HepG2 (cell line): ENCODE data around the gene LRRN4CL. TPM values are rescaled to one million over a fixed set of nuclear protein-coding genes. Genes with fewer than 3 reads are reported as not detected.
A peak's percentile ranks its signal among the peaks of the same experiment; 100 is the strongest.

Experiments
- CBX2 ChIP-seq, 2 experiments: fragments of 200-600 bp in 1 of 2; sonication (generic); formaldehyde crosslinking in 1 of 2; IDR thresholded peaks; 2 replicates each; pipeline versions ENCODE4 v1.7.0 to v1.8.1; 2018 to 2022; ENCODE audit warnings: low read depth in 2 of 2, low read length in 1 of 2, mild to moderate bottlenecking in 1 of 2, missing genetic modification reagents in 1 of 2
- CCAR2 ChIP-seq: fragments of 200-400 bp; formaldehyde crosslinking; optimal IDR thresholded peaks from 2 replicates; pipeline ENCODE3; 2018; ENCODE audit warnings: low read depth, mild to moderate bottlenecking, low read length, moderate library complexity
- ELF3 ChIP-seq: IDR thresholded peaks from 2 replicates; pipeline ENCODE4 v1.6.1; 2016; ENCODE audit warnings: missing genetic modification reagents, missing compliant biosample characterization
- ELF4 ChIP-seq: sonication (generic); formaldehyde crosslinking; IDR thresholded peaks from 2 replicates; pipeline ENCODE4 v1.5.0; 2020; ENCODE audit warnings: missing genetic modification reagents, mild to moderate bottlenecking, moderate library complexity, borderline replicate concordance
- GATAD1 ChIP-seq: IDR thresholded peaks from 2 replicates; pipeline ENCODE4 v1.6.1; 2016; ENCODE audit warnings: missing genetic modification reagents, missing compliant biosample characterization
- JDP2 ChIP-seq: sonication (generic); formaldehyde crosslinking; IDR thresholded peaks from 2 replicates; pipeline ENCODE4 v1.8.1; 2022; ENCODE audit warnings: missing genetic modification reagents, borderline replicate concordance
- JUND ChIP-seq: sonication (generic); formaldehyde crosslinking; IDR thresholded peaks from 2 replicates; pipeline ENCODE4 v1.8.0; 2022; ENCODE audit warnings: mild to moderate bottlenecking, missing genetic modification reagents
- MAFF ChIP-seq: IDR thresholded peaks from 2 replicates; pipeline ENCODE4 v1.6.1; 2011; ENCODE audit warnings: low read depth, low read length, improper control_type of control experiment
- MED1 ChIP-seq: sonication (generic); formaldehyde crosslinking; IDR thresholded peaks from 2 replicates; pipeline ENCODE4 v1.4.0; 2020; ENCODE audit warnings: missing genetic modification reagents
- NFKBIZ ChIP-seq: IDR thresholded peaks from 2 replicates; pipeline ENCODE4 v1.6.1; 2018; ENCODE audit warnings: missing genetic modification reagents, missing compliant biosample characterization
- POLR2AphosphoS5 ChIP-seq: IDR thresholded peaks from 2 replicates; pipeline ENCODE4 v1.6.1; 2012; ENCODE audit warnings: low read depth, low read length
- PRMT3 ChIP-seq: sonication (generic); formaldehyde crosslinking; IDR thresholded peaks from 2 replicates; pipeline ENCODE4 v1.8.1; 2022; ENCODE audit warnings: low read depth, mild to moderate bottlenecking, moderate library complexity, missing genetic modification reagents, borderline replicate concordance
- SATB2 ChIP-seq: sonication (generic); formaldehyde crosslinking; IDR thresholded peaks from 2 replicates; pipeline ENCODE4 v1.5.0; 2020; ENCODE audit warnings: missing genetic modification reagents
- SP2 ChIP-seq: sonication (generic); formaldehyde crosslinking; IDR thresholded peaks from 2 replicates; pipeline ENCODE4 v1.5.1; 2020; ENCODE audit warnings: mild to moderate bottlenecking, missing genetic modification reagents
- SP5 ChIP-seq: IDR thresholded peaks from 2 replicates; pipeline ENCODE4 v1.6.1; 2016; ENCODE audit warnings: low read depth, borderline replicate concordance
- TEAD2 ChIP-seq: sonication (generic); formaldehyde crosslinking; IDR thresholded peaks from 2 replicates; pipeline ENCODE4 v1.9.0; 2021; ENCODE audit warnings: missing genetic modification reagents
- ZFP90 ChIP-seq: sonication (generic); formaldehyde crosslinking; IDR thresholded peaks from 2 replicates; pipeline ENCODE4 v1.8.0; 2022; ENCODE audit warnings: missing genetic modification reagents, mild to moderate bottlenecking, inconsistent platforms, borderline replicate concordance
- ZNF468 ChIP-seq: sonication (generic); formaldehyde crosslinking; IDR thresholded peaks from 2 replicates; pipeline ENCODE4 v1.8.0; 2022; ENCODE audit warnings: mild to moderate bottlenecking, moderate library complexity, missing genetic modification reagents
- ZNF549 ChIP-seq: sonication (generic); formaldehyde crosslinking; IDR thresholded peaks from 2 replicates; pipeline ENCODE4 v1.5.0; 2020; ENCODE audit warnings: missing genetic modification reagents
- ZNF564 ChIP-seq: sonication (generic); formaldehyde crosslinking; IDR thresholded peaks from 2 replicates; pipeline ENCODE4 v1.8.1; 2023; ENCODE audit warnings: mild to moderate bottlenecking, missing genetic modification reagents
- ZNF589 ChIP-seq: sonication (generic); formaldehyde crosslinking; conservative IDR thresholded peaks from 2 replicates; pipeline ENCODE4 v1.8.0; 2022; ENCODE audit warnings: mild to moderate bottlenecking, moderate library complexity, missing genetic modification reagents
- ZNF766 ChIP-seq: sonication (generic); formaldehyde crosslinking; IDR thresholded peaks from 2 replicates; pipeline ENCODE4 v1.5.0; 2020; ENCODE audit warnings: missing genetic modification reagents, borderline replicate concordance
- polyA plus RNA-seq, 8 experiments: library from polyadenylated mRNA; depleted of rRNA in 3 of 8; stranded (reverse) in 7 of 8; unstranded in 1 of 8; fragments of >200 nt; fragmentation: Illumina TruSeq in 4 of 8; extraction: Trizol in 4 of 8; gene quantifications; 2 replicates each; pipeline versions ENCODE4 v1.2.1 to v1.2.3, GENCODE V29; 2011 to 2016; ENCODE audit warnings: low read depth in 4 of 8, missing spikeins in 1 of 8, mixed read lengths in 1 of 8; ENCODE audit not compliant: insufficient read depth in 1 of 8
- total RNA-seq, 5 experiments: library from RNA; depleted of rRNA; stranded (reverse); fragments of >200 nt; fragmentation: Illumina TruSeq; extraction: Trizol; gene quantifications; 2 replicates each; pipeline ENCODE4 v1.2.3, GENCODE V29; 2016; ENCODE audit warnings: low read depth in 1 of 5
- TF ChIP-seq, protein P1 (sequence below): fragments of 450-650 bp; IDR thresholded peaks from 2 replicates; pipeline ENCODE4 v1.6.1; 2016
- TF ChIP-seq, protein P2 (sequence below): sonication (generic); formaldehyde crosslinking; IDR thresholded peaks from 2 replicates; pipeline ENCODE4 v1.8.1; 2023; ENCODE audit warnings: missing genetic modification reagents, inconsistent platforms, borderline replicate concordance

LRRN4CL gene
- total and polyA plus RNA-seq, 2 of the 13 experiments (the other 11 are each of a cell fraction or from before 2014, with no cell fraction given): 0.11 TPM; not detected in 1

DNA sequence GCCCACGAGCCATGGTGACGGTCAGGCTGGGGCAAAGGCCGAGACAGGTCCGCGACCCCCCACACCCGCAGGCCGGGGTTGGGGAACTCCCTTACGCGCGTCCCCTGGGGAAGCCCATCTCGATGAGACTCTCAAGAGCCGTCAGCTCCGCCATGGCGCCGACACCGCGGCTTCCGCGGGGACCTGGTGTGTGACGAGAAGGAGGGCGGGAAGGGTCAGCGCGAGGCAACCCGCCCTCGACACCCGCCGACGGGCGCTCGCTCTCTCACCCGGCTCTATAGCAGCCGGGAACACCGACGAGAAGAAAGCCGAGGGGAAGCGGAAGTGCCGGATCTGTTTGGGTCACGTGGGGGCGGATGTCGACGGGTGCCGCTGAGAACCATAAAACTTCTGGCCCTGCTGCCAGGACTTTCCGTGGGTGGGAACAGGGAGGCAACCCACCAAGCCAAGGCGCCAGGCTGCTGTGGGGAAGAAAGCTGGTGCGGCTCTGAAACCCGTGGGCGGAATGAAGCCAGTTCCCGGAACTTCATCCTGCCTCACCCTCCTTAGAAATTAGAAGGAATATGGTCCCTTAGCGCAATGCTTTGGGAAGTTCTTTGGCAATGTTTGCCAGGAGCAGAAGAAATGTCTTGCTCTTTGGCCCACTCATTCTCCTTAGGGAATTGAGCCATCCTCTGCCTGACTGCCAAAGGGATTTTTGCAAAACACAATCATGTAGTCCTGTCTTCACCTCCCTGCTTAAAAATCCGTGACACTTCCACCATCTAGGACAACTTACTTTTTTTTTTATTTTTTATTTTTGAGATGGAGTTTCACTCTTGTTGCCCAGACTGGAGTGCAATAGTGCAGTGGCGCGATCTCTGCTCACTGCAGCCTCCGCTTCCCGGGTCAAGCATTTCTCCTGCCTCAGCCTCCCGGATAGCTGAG, 10.3 kb downstream of the LRRN4CL start, which contains the start of gene UBXN1 (continued):
- TF ChIP-seq ZNF589 (CRISPR knock-in tag) (no peak), SP2 (CRISPR knock-in tag) (peak; percentile 49; the same call in 1 of the 2 replicates), ZNF766 (CRISPR knock-in tag) (no peak; the same call in 1 of the 2 replicates), PRMT3 (CRISPR knock-in tag) (no peak), MED1 (peak; percentile 57; the same call in 1 of the 2 replicates), POLR2AphosphoS5 (no peak; the same call in none of the 2 replicates), SATB2 (CRISPR knock-in tag) (no peak), GATAD1 (peak; percentile 98), JDP2 (CRISPR knock-in tag) (no peak), ZFP90 (CRISPR knock-in tag) (peak; percentile 45; the same call in 1 of the 2 replicates), MAFF (no peak), ZNF564 (CRISPR knock-in tag) (peak; percentile 61), ZNF549 (CRISPR knock-in tag) (no peak), ELF4 (CRISPR knock-in tag) (no peak; the same call in 1 of the 2 replicates), CBX2 (IDR thresholded peaks at IDR 0.05; ENCODE audit: low read depth, low read length) (no peak), CBX2 (CRISPR knock-in tag; IDR thresholded peaks at IDR 0.05; ENCODE audit: low read depth) (no peak), SP5 (CRISPR knock-in tag) (peak; percentile 22; the same call in 1 of the 2 replicates), TEAD2 (no peak), JUND (CRISPR knock-in tag) (no peak), ZNF468 (CRISPR knock-in tag) (no peak), NFKBIZ (CRISPR knock-in tag) (peak; percentile 74; the same call in 1 of the 2 replicates), ELF3 (CRISPR knock-in tag) (peak; percentile 82), CCAR2 (peak; percentile 36)
- TF ChIP-seq, protein P1, sequence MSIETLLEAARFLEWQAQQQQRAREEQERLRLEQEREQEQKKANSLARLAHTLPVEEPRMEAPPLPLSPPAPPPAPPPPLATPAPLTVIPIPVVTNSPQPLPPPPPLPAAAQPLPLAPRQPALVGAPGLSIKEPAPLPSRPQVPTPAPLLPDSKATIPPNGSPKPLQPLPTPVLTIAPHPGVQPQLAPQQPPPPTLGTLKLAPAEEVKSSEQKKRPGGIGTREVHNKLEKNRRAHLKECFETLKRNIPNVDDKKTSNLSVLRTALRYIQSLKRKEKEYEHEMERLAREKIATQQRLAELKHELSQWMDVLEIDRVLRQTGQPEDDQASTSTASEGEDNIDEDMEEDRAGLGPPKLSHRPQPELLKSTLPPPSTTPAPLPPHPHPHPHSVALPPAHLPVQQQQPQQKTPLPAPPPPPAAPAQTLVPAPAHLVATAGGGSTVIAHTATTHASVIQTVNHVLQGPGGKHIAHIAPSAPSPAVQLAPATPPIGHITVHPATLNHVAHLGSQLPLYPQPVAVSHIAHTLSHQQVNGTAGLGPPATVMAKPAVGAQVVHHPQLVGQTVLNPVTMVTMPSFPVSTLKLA: no peak
- TF ChIP-seq, protein P2, sequence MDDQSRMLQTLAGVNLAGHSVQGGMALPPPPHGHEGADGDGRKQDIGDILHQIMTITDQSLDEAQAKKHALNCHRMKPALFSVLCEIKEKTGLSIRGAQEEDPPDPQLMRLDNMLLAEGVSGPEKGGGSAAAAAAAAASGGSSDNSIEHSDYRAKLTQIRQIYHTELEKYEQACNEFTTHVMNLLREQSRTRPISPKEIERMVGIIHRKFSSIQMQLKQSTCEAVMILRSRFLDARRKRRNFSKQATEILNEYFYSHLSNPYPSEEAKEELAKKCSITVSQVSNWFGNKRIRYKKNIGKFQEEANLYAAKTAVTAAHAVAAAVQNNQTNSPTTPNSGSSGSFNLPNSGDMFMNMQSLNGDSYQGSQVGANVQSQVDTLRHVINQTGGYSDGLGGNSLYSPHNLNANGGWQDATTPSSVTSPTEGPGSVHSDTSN (CRISPR knock-in tag): no peak
